Stomach (tissue), 4 donors: ENCODE measurements around the gene GRIP1.

ENCODE experiments used
- CTCF ChIP-seq, 7 experiments: fragments of 450-650 bp in 4 of 7; fragments of 200-600 bp in 3 of 7; sonication (generic) in 3 of 7; IDR thresholded peaks; one replicate each; pipeline ENCODE4 v1.5.1; 2016 to 2019; ENCODE audit warnings: antibody characterized with exemption in 7 of 7, control low read depth in 2 of 7, mild to moderate bottlenecking in 1 of 7
- EP300 ChIP-seq: sonication (generic); formaldehyde crosslinking; IDR thresholded peaks from one replicate; pipeline ENCODE4 v1.6.1; 2017; ENCODE audit warnings: antibody characterized with exemption
- POLR2A ChIP-seq, 4 donors: fragments of 450-650 bp; IDR thresholded peaks; one replicate each; pipeline ENCODE4 v1.6.1; 2016; ENCODE audit warnings: antibody characterized with exemption in 4 of 4, control low read depth in 2 of 4, mild to moderate bottlenecking in 1 of 4, moderate library complexity in 1 of 4
- POLR2AphosphoS5 ChIP-seq, 3 donors: sonication (generic); formaldehyde crosslinking; IDR thresholded peaks; one replicate each; pipeline ENCODE4 v1.6.1; 2016; ENCODE audit warnings: antibody characterized with exemption in 3 of 3

GRCh38 chr12:66714709-66715108 is 35.8 kb upstream of the GRIP1 start:
- TF ChIP-seq CTCF (IDR thresholded peaks at IDR 0.05): no peak
- no peak for TF ChIP-seq POLR2A (IDR thresholded peaks at IDR 0.05)
- TF ChIP-seq POLR2AphosphoS5 (IDR thresholded peaks at IDR 0.05): no peak
- no peak for TF ChIP-seq EP300
